GM18519 (cell line): Measurements from ENCODE around the gene SLC22A23.
"Not testable (repeated sequence)": the region's sequence is repeated elsewhere in the genome, so short reads cannot be mapped to it uniquely, and the experiment has no call there.

Source experiments
- ATAC-seq: cut with Tn5 transposase; IDR thresholded peaks from one replicate; pipeline ENCODE4 v1.9.1; 2021; ENCODE audit warnings: mild to moderate bottlenecking, moderate library complexity; ENCODE audit not compliant: unreplicated experiment, low FRiP score

SLC22A23 gene

GRCh38 chr6:3391902-3392458 is 64.9 kb downstream of the SLC22A23 start:
- no peak for ATAC-seq

- ATAC-seq: no peak
These were observed 66.2 kb downstream of the SLC22A23 start for GRCh38 chr6:3390698-3391097.

DNA sequence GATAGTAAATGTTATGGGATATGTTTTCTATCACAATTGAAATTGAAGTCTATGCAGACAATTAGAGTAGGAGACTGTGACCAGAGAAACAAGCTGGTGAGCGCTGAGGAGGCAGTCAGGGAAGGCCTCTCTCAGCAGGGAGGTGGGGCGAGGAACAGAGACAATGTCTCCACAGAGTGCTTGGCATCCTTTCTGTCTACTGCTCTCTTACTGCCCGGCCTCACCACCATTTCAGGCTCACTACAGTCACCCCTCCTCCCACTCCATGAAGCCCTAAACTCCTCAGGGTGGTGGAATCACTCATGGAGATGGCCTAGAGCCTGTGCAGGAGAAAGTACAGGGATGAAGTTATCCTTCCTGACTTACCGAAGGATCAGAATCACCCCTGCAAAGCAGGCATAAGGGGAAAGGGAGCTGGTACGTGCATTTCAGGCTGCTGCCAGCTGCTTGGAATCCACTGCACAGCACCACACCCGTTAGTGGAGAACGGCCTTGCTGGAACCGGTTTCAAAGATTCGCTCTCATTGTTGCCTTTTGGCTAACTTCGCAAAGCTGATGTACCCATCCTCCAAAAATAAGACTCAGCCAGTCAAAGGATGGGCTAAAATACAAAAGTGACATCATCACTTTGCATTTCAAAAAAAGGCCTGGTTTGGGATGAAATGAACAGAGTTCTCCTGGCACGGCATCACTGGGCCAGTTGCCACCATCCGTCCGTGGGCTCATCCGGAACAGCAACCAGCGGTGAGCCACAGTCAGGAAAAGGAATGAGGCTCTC is 67.3 kb downstream of the SLC22A23 start:
- no peak for ATAC-seq

GRCh38 chr6:3388786-3389185 is 68.1 kb downstream of the SLC22A23 start:
- ATAC-seq: no peak

- ATAC-seq: no peak
These were observed 70.4 kb downstream of the SLC22A23 start for GRCh38 chr6:3386374-3386857.

DNA sequence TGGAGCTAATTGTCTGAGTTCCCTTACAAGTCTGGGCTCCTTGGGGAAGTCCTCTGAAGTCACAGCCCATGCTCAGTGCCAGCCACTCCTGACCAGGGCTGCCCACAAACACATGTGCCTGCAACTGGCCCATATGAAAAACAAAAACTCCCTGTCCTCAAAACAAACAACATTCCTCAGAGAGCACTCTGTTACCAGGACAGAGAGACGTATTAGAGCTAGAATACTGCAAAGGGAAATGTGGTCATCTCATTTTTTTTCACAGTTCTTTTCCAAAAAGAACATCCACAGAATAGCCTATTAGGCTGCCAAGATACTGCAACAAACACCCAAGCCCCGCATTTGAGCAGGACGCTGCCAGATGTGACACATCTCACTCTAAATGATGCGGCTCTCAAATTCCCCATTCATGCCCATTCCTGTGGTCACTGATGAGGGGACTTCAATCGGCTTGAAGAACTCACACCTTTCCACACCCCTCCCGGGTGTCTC is 71.1 kb downstream of the SLC22A23 start:
- no peak for ATAC-seq

GRCh38 chr6:3385181-3385580 is 71.7 kb downstream of the SLC22A23 start:
- ATAC-seq: not testable (repeated sequence)

- no peak for ATAC-seq
These were observed 72.4 kb downstream of the SLC22A23 start for GRCh38 chr6:3384241-3385143.

- ATAC-seq: peak; percentile 40
These were observed 73.3 kb downstream of the SLC22A23 start for GRCh38 chr6:3383525-3383924.

DNA sequence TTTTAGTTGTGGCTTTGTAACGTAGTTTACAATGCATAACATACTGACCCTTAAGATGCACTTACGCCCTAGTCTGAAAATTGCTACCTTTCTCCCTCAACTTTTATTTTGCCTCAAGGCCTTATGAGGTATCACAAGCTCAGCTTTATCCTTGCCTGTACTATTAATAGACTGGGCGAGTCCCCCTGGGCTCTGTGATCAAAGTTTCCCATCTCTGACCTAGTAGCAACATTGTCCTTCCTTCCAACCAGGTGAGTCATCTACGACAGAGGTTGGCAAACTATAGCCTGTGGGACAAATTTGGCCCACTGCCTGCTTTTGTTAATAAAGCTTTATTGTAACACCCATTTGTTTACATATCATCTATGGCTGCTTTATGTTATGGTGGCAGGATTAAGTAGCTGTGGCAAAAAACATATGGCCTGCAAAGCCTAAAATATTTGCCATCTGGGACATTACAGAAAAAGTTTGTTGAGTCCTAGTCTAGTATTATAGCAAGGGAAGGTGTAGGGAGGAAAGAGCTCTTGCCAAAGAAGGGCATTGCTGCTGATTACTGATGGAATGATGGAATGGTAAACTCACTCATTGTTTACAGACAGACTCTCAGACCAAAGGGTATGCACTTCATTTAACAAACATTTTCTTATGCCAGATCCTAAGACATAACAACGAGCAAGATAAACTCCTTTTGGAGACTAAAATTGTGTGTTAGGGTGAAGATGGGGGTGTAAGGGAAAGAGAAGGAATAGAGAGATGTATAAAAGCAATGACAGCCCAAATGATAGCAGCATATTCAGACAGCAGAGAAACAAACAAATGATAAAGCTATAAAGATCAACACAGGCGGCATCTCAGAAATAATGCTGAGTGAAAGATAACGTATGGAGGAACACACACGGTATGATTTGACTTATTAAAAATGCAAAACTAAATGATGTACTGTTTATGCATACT is 74.2 kb downstream of the SLC22A23 start:
- ATAC-seq: no peak

- ATAC-seq: no peak
These were observed 75.5 kb downstream of the SLC22A23 start for GRCh38 chr6:3381233-3381921.

DNA sequence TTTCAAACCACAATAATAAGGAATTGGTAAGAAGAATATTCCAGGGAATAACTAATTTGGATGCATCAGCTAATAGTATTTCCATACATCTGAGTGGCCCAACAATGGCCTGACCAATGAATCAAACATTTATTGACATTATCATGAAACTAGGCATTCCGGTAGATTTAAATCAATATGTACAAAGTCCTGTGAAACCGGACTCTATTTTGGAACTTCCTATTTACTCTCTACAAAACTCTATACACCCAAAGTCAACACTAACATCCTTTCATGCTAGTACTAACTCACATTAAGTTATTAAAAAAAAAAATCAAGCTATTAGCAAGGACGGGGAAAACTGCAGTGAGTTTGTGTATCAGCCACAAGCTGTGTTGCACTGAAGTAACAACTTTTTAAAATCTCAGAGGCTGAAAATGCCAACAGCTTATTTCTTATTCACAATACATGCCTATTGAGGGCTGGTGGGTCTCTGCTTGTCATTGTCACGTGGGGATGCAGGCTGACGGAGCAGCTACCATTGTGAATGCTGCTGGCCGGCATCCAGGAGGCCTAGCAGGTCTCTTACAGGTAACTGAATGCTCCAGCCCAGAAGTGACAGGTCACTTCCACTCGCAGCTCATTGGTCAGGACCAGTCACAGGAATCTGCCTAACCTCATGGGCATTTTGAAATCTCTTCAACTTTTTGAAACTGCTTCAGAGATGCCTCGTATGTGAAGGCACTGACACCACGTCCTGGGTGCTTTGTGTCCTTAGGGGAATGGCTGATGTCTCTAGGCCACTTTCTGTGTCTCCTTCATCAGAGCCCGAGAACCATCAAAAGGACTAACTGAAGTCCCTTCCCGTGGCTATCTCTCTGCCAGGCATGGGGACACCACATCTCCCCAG is 76.3 kb downstream of the SLC22A23 start:
- ATAC-seq: no peak

GRCh38 chr6:3379482-3380060 is 77.3 kb downstream of the SLC22A23 start:
- ATAC-seq: no peak

DNA sequence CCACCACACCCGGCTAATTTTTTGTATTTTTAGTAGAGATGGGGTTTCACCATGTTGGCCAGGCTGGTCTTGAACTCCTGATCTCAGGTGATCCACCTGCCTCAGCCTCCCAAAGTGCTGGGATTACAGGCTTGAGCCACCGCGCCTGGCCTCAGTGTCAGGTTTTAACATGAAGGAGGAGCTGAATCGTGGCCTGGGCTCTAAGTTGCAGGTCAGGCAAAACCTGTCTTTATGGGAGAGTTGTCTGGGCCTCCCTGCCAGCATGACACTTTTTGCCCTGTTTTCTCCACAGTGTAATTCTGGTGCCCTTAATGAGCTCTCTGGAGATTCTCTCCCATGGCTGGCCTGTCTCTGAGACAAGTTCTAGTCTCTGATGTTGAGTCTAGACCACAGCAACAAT is 78.0 kb downstream of the SLC22A23 start:
- not testable (repeated sequence) for ATAC-seq

- not testable (repeated sequence) for ATAC-seq
These were observed 78.5 kb downstream of the SLC22A23 start for GRCh38 chr6:3378398-3378782.

DNA sequence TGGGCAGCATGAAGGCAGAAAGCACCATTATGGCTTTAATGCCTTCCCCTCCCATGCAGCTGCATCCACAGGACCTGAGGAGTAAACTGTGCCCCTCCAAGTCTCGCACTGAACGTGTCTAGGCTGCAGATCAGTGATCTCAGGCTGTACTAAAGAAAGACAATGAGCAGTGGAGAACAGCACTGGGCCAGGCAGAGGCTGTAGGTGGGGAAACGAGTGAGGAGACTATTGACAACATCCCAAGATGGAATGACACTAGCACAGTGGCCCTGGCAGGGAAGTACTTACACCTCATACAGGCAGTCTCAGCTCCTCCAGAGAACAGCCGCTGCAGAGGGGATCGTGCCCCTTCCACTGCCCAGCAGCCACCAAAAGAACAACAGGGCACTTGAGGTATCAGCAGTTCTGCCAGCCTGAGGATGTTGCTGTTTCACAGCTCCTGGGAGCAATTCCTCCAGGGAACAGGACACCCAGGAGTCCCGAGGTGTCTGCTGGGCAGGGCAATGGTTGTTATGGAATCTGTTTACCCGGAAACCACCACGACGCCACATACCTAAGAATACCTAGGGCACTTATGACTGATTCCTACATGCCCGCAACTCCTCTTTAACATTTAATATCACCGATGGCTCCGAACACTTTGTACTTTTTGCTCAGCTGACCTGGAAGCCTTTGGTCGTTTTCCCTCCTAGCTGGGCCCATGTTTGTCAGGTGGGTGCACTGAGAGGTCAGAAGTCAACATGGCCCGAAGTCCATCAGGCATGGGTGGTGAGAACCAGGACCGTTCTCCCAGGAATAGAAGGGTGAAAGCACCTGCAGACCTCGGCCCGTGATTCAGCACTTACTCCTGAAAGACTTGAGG is 79.1 kb downstream of the SLC22A23 start:
- no peak for ATAC-seq
